ENCODE data around the gene CMTM8.

CMTM8 gene

DNA sequence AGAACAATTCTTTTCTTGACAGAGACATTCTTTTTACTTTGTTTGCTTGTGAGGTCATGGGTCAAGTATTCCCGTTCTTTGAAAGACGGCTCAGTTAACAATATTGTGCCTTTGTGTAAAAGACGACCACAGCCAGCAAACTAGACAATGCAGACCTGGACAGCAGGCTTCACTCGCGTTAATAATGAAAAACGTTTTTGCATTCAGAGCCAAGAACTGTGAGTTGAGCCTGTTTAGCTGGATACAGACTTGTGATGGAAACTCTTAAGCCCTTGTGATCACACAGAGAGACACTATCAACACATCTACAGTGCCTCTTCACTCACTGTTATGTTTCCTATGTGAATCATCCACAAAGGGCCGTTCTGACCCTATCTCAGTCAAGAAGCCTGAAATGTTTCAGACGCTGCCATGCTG, 115.9 kb downstream of the CMTM8 start:
- DNase-seq (ENCODE audit: low read depth) = no peak
- H3K4me3 ChIP-seq (ENCODE audit: low read depth, low read length) = no peak overlapping the region
- TF ChIP-seq, protein P1, sequence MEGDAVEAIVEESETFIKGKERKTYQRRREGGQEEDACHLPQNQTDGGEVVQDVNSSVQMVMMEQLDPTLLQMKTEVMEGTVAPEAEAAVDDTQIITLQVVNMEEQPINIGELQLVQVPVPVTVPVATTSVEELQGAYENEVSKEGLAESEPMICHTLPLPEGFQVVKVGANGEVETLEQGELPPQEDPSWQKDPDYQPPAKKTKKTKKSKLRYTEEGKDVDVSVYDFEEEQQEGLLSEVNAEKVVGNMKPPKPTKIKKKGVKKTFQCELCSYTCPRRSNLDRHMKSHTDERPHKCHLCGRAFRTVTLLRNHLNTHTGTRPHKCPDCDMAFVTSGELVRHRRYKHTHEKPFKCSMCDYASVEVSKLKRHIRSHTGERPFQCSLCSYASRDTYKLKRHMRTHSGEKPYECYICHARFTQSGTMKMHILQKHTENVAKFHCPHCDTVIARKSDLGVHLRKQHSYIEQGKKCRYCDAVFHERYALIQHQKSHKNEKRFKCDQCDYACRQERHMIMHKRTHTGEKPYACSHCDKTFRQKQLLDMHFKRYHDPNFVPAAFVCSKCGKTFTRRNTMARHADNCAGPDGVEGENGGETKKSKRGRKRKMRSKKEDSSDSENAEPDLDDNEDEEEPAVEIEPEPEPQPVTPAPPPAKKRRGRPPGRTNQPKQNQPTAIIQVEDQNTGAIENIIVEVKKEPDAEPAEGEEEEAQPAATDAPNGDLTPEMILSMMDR (IDR thresholded peaks at IDR 0.05; ENCODE audit: insufficient read depth, low read depth, low read length, missing control alignments) = no peak

DNA sequence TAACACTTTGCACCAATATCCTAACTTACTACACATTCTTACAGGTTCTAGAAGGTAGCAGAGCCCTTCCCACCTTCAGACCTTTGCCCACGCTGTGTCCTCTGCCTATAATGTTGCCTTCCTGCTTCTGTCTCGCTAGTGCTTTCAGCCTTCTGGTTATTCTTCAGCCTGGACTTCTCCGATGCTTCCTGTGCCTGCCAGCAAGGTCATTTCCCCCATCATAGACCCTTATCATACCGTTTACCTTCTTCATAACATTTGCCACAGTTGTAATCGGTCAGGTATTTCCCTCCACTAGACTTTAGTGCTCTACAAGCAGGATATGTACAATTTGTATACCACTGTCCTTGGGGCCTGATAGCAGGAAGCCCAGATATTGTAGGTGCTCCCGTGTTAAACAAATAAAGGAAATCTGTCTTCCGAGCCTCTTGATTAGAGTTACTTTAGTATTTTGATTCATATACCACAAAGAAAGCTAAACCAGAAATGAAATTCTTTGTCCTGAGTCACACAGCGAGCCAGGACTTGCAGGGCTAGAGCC, 117.3 kb downstream of the CMTM8 start:
- no peak for DNase-seq (ENCODE audit: low read depth)
- TF ChIP-seq, protein P1 (IDR thresholded peaks at IDR 0.05; ENCODE audit: insufficient read depth, low read depth, low read length, missing control alignments) = no peak
- no peak overlapping the region for H3K4me3 ChIP-seq (ENCODE audit: low read depth, low read length)

DNA sequence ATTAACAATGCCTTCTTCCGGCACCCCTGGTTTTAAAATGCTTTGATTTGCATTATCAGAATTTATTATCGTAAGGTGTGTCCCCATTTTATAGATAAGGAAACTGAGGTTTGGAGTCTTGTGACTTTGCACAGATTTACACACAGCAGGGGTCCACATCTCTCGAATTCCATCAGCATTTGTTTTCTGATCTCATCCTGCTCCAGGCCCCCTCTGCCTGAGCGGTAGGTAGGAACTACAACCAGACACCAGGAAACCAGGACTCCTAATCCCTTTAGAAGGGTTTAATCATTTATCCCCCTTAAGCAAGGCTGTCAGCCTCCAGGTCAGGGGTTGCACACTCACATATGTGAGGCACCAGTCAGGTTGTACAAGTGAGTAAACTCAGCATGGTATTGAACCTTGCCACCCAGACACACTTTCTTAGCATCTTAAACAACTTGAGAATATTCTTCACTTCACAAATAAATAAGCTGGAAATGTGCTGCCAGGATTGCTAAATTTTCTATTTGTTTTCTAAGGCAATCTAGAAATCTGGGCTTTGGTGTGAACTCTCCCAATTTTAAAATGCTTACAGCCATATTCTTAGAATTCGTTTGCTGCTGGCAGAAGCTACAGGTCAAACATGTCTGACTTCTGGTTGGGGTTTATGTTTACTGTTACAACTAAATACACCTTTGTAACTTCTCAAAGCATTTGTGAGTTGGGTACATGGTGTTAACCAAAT, 121.4 kb downstream of the CMTM8 start:
- TF ChIP-seq, protein P1 (IDR thresholded peaks at IDR 0.05; ENCODE audit: insufficient read depth, low read depth, low read length, missing control alignments) = no peak
- no peak for DNase-seq (ENCODE audit: low read depth)
- H3K4me3 ChIP-seq (ENCODE audit: low read depth, low read length) = no peak overlapping the region

DNA sequence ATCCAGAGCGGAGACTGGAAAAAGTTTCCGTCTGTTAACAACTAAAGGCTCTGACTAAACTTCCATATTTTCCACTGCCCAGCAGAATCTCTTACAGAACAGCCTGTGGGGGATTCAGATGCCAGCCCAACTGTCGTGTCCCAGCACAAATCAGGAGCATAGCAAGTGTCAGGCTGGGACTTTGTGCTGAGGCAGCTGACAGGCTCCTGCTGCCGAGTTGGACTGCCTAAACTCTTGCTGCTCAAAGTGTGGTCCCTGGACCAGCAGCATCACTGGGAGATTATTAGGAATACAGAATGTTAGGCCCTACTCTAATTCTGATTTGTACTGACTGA, 122.0 kb downstream of the CMTM8 start:
- TF ChIP-seq, protein P1 (IDR thresholded peaks at IDR 0.05; ENCODE audit: insufficient read depth, low read depth, low read length, missing control alignments) = no peak
- no peak overlapping the region for H3K4me3 ChIP-seq (ENCODE audit: low read depth, low read length)
- DNase-seq (ENCODE audit: low read depth) = no peak

DNA sequence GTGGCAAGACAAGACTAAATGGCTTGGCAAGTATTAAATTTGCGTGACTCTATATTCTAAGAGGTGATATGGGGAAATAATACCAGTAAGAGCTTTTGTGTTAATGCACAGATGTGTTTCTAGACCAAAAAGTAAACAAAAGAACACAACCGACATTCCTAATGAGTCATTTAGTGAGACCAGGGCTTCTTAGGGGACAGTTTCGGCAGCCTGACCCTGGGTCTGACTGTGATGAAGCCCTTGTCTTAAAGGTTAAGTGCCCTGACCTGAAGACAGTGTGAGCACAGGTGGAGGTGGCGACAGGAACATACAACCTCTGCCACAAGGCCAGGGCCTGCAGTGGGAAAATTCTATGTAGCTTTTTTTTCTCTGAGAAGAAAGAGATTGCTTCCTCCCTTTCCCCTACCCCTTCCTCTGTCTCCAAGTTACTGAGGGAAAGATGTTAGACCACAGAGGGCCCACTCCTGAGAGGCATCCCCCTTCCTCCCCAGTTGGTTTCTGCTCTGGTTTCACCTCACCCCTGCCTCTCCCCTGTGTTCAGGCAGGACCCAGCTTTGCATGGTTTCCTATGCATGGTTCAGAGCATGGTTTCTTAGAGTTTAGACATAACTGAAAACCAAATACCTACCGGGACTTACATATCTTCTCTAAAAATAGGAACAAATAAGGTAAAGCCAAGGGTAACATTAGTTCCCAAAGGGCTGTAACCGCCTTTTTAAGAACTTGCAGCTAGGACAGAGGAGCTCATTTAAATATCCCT, 128.3 kb downstream of the CMTM8 start:
- TF ChIP-seq, protein P1 (IDR thresholded peaks at IDR 0.05; ENCODE audit: insufficient read depth, low read depth, low read length, missing control alignments) = no peak
- DNase-seq (ENCODE audit: low read depth) = peak; percentile 72
- no peak overlapping the region for H3K4me3 ChIP-seq (ENCODE audit: low read depth, low read length)

DNA sequence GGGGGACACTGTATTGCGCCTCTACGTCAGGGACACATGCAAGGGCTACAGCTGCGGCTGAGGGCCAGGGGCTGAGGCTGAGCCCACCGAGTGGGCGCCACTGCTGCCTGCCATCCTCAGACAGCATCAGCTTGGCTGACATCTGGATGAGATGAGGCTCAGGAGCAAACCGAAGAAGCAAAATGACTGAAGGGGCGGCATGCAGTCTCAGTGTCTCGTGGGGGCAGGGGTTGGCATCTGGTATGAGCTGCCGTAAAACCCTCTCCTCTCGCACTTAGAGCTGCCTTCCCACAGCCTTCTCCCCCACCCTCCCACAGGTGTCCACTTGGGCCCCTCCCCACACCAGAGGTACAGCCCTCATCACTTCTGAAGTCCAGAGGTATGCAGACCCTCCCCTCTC, 129.0 kb downstream of the CMTM8 start:
- H3K4me3 ChIP-seq (ENCODE audit: low read depth, low read length) = no peak overlapping the region
- TF ChIP-seq, protein P1 (IDR thresholded peaks at IDR 0.05; ENCODE audit: insufficient read depth, low read depth, low read length, missing control alignments) = no peak
- DNase-seq (ENCODE audit: low read depth) = no peak

Data from GM12865 (cell line).